Endothelial cell of umbilical vein (primary cell): ENCODE data around the gene MARVELD1. TPM values are rescaled to one million over a fixed set of nuclear protein-coding genes. Genes with fewer than 3 reads are reported as not detected.

Experiments
- BruUV-seq: library from RNA; stranded (reverse); fragments of 400-500 nt; replicated peaks from 2 replicates; lab custom pipeline; 2021; lab: Mats Ljungman, UMichigan
- CTCF ChIA-PET: fragments of 300-600, 350-600 bp; sonication (Branson Sonifier 250); formaldehyde crosslinking; loops from one replicate; lab custom pipeline; 2021; ENCODE audit warnings: antibody characterized with exemption, inconsistent platforms; lab: Charles Lee
- POLR2A ChIA-PET: fragments of 300-600, 350-600 bp; sonication (Branson Sonifier 250); formaldehyde crosslinking; loops from one replicate; lab custom pipeline; 2021; ENCODE audit warnings: antibody characterized with exemption, inconsistent platforms; lab: Charles Lee
- DNase-seq: peaks from one replicate; pipeline ENCODE4 v3.0.0-alpha.2; 2011; ENCODE audit warnings: low read depth, low spot score
- FAIRE-seq: peaks from 2 replicates; lab custom pipeline; 2011; peaks lifted over from hg19 to GRCh38; lab: Jason Lieb, UNC
- H2AFZ ChIP-seq: 2 replicates; pipeline ENCODE4 v1.6.0; 2012; ENCODE audit warnings: low read depth, low read length, control low read depth, inconsistent platforms
- H3K27ac ChIP-seq: 2 replicates; pipeline ENCODE4 v1.5.1; 2011; ENCODE audit warnings: low read depth, mild to moderate bottlenecking, control low read depth, low read length, moderate library complexity; ENCODE audit not compliant: insufficient read depth
- H3K27me3 ChIP-seq, 2 experiments: 2 replicates each; pipeline versions ENCODE4 v1.6.0 to v1.6.1; 2011; ENCODE audit warnings: low read length in 2 of 2, mixed read lengths in 1 of 2; ENCODE audit not compliant: control insufficient read depth in 2 of 2, insufficient read depth in 2 of 2
- H3K36me3 ChIP-seq, 2 experiments: 2 replicates in 1 of 2; 3 replicates in 1 of 2; pipeline ENCODE4 v1.5.1; 2011; ENCODE audit warnings: low read length in 2 of 2, mild to moderate bottlenecking in 1 of 2, moderate library complexity in 1 of 2; ENCODE audit not compliant: control insufficient read depth in 2 of 2, insufficient read depth in 2 of 2; ENCODE audit errors: extremely low read depth in 1 of 2
- H3K4me1 ChIP-seq: 3 replicates; pipeline ENCODE4 v1.5.1; 2011; ENCODE audit warnings: mild to moderate bottlenecking, low read length; ENCODE audit not compliant: control insufficient read depth, insufficient read depth; ENCODE audit errors: extremely low read depth
- H3K4me2 ChIP-seq: 2 replicates; pipeline ENCODE4 v1.6.1; 2011; ENCODE audit warnings: low read length, control low read depth, mixed read lengths; ENCODE audit not compliant: insufficient read depth
- H3K4me3 ChIP-seq, 3 experiments: fragments of 200-600 bp in 1 of 3; sonication (generic), shearing (Covaris generic) in 1 of 3; replicated peaks in 1 of 3; 2 replicates each; pipeline ENCODE4 v1.5.1; 2011 to 2016; ENCODE audit warnings: control low read depth in 3 of 3, low read length in 3 of 3, mild to moderate bottlenecking in 2 of 3, inconsistent platforms in 1 of 3, low read depth in 1 of 3, moderate library complexity in 1 of 3; ENCODE audit not compliant: insufficient read depth in 1 of 3
- H3K79me2 ChIP-seq: 2 replicates; pipeline ENCODE4 v1.6.0; 2012; ENCODE audit warnings: low read length, inconsistent platforms; ENCODE audit not compliant: control insufficient read depth, insufficient read depth
- H3K9ac ChIP-seq: replicated peaks from 2 replicates; pipeline ENCODE3; 2011; ENCODE audit warnings: low read length, control low read depth; ENCODE audit not compliant: insufficient read depth; ENCODE audit errors: extremely low read depth
- H3K9me1 ChIP-seq: replicated peaks from 3 replicates; pipeline ENCODE4 v1.6.0; 2011; ENCODE audit warnings: mild to moderate bottlenecking, low read length; ENCODE audit not compliant: control insufficient read depth, insufficient read depth; ENCODE audit errors: extremely low read depth
- H3K9me3 ChIP-seq: replicated peaks from 2 replicates; pipeline ENCODE4 v1.5.1; 2012; ENCODE audit warnings: low read length, inconsistent platforms; ENCODE audit not compliant: control insufficient read depth, insufficient read depth
- H4K20me1 ChIP-seq: replicated peaks from 2 replicates; pipeline ENCODE3; 2011; ENCODE audit warnings: mild to moderate bottlenecking, low read length; ENCODE audit not compliant: control insufficient read depth, insufficient read depth; ENCODE audit errors: extremely low read depth
- EZH2 ChIP-seq: IDR thresholded peaks from 2 replicates; pipeline ENCODE4 v1.6.1; 2012; ENCODE audit warnings: borderline replicate concordance, low read depth, mild to moderate bottlenecking, moderate library complexity, low read length, inconsistent platforms; ENCODE audit not compliant: severe bottlenecking
- FOS ChIP-seq: IDR thresholded peaks from 2 replicates; pipeline ENCODE4 v1.6.1; 2011; ENCODE audit warnings: mild to moderate bottlenecking, low read length, moderate library complexity, borderline replicate concordance; ENCODE audit not compliant: insufficient read depth
- GATA2 ChIP-seq: IDR thresholded peaks from 2 replicates; pipeline ENCODE4 v1.7.0; 2011; ENCODE audit warnings: low read depth, mild to moderate bottlenecking, moderate library complexity, mixed read lengths, low read length; ENCODE audit not compliant: insufficient read length, insufficient read depth
- JUN ChIP-seq: IDR thresholded peaks from 2 replicates; pipeline ENCODE4 v1.6.1; 2011; ENCODE audit warnings: borderline replicate concordance, low read depth; ENCODE audit not compliant: insufficient read length, insufficient read depth
- MYC ChIP-seq: IDR thresholded peaks from one replicate; pipeline ENCODE4 v1.6.1; 2011; ENCODE audit warnings: mild to moderate bottlenecking, low read depth, low read length
- POLR2A ChIP-seq: IDR thresholded peaks from 2 replicates; pipeline ENCODE4 v1.6.1; 2012; ENCODE audit warnings: low read depth, mild to moderate bottlenecking, control low read depth, low read length
- POLR2AphosphoS5 ChIP-seq: IDR thresholded peaks from 2 replicates; pipeline ENCODE4 v1.6.1; 2012; ENCODE audit warnings: low read depth, mild to moderate bottlenecking, control low read depth, low read length, moderate library complexity; ENCODE audit not compliant: insufficient read depth
- dilution Hi-C: fragments of 300-500 bp; cut with MboI; formaldehyde crosslinking; loops from one replicate; pipeline ENCODE4 v1.15.0; 2019; ENCODE audit warnings: low sequenced_read_pairs; ENCODE audit not compliant: extremely low pct_ligation_motif_present
- intact Hi-C: fragments of 100-400 bp; cut with micrococcal nuclease; formaldehyde crosslinking; loops from one replicate; pipeline ENCODE4 v1.10.0; 2022
- polyA plus RNA-seq, 4 experiments: library from polyadenylated mRNA; depleted of rRNA in 3 of 4; stranded (reverse) in 3 of 4; unstranded in 1 of 4; fragments of >200 nt; gene quantifications; 2 replicates each; pipeline versions ENCODE4 v1.2.1 to v1.2.3, GENCODE V29; 2011 to 2012; ENCODE audit warnings: missing spikeins in 1 of 4
- total RNA-seq: library from RNA; stranded (reverse); gene quantifications from 2 replicates; pipeline ENCODE4 v1.2.3, GENCODE V29; 2021
- TF ChIP-seq, protein P1 (sequence below), 2 donors: IDR thresholded peaks; 1 replicate in 1 of 2; 2 replicates in 1 of 2; pipeline ENCODE4 v1.5.1; 2011; ENCODE audit warnings: low read length in 2 of 2, mild to moderate bottlenecking in 2 of 2, moderate library complexity in 2 of 2, control low read depth in 1 of 2, inconsistent platforms in 1 of 2, low read depth in 1 of 2; ENCODE audit not compliant: insufficient read depth in 1 of 2; ENCODE audit errors: extremely low read depth in 1 of 2
- TF ChIP-seq, protein P2 (sequence below): IDR thresholded peaks from 2 replicates; pipeline ENCODE4 v1.6.1; 2011; ENCODE audit not compliant: insufficient read depth, insufficient read length

The MARVELD1 gene
- total and polyA plus RNA-seq, 2 donors (not counting 3 experiments of a cell fraction or from before 2014, with no cell fraction given), result 67.3 to 78.3 TPM

DNA sequence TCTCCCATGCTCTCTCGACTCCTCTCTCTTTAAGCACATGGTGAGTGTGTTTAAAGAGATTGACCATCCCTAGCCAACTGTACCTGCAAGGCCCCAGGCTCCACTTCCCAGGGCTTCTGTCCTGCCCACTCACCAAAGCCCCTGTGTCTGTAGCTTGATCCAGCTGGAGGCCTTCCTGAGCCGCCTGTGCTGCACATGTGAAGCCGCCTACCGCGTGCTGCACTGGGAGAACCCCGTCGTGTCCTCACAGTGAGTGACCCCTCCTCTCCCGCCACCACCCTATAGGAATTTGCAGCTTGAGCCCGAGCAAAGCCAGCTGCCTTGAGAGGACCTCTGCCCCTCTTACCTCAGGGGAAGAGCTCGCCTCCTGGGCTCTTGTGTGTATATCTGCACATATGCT lies 34.6 kb downstream of the MARVELD1 start:
- Histone ChIP-seq H3K4me2 (no peak overlapping the region), H4K20me1 (peaks cover 2% of the 10 kb centered on the region), H3K79me2 (no peaks in the 10 kb centered on the region), H3K4me3 (no peak overlapping the region), H3K27ac (no peak overlapping the region), H3K9me1 (no peaks in the 10 kb centered on the region), H3K27me3 (no peaks in the 10 kb centered on the region), H3K9ac (no peak overlapping the region), H3K36me3 (peaks cover 8 to 50% of the 10 kb centered on the region in 2 experiments), H3K9me3 (no peaks in the 10 kb centered on the region), H2AFZ (no peak overlapping the region), H3K4me1 (no peaks in the 10 kb centered on the region)
- CTCF ChIA-PET, result interaction anchor here (0.9 kb wide), 1 partner anchor 72 kb away, joined by 3 read pairs; no protein-coding TSS in a partner anchor
- TF ChIP-seq EZH2 (no peak), JUN (no peak), MYC (no peak), POLR2AphosphoS5 (no peak), POLR2A (no peak), FOS (no peak), GATA2 (no peak)
- TF ChIP-seq, protein P1, sequence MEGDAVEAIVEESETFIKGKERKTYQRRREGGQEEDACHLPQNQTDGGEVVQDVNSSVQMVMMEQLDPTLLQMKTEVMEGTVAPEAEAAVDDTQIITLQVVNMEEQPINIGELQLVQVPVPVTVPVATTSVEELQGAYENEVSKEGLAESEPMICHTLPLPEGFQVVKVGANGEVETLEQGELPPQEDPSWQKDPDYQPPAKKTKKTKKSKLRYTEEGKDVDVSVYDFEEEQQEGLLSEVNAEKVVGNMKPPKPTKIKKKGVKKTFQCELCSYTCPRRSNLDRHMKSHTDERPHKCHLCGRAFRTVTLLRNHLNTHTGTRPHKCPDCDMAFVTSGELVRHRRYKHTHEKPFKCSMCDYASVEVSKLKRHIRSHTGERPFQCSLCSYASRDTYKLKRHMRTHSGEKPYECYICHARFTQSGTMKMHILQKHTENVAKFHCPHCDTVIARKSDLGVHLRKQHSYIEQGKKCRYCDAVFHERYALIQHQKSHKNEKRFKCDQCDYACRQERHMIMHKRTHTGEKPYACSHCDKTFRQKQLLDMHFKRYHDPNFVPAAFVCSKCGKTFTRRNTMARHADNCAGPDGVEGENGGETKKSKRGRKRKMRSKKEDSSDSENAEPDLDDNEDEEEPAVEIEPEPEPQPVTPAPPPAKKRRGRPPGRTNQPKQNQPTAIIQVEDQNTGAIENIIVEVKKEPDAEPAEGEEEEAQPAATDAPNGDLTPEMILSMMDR (IDR thresholded peaks at IDR 0.05; ENCODE audit: extremely low read depth in 1 of 2, insufficient read depth in 1 of 2, low read depth in 1 of 2, low read length in 2 of 2), result no peak
- TF ChIP-seq, protein P2, sequence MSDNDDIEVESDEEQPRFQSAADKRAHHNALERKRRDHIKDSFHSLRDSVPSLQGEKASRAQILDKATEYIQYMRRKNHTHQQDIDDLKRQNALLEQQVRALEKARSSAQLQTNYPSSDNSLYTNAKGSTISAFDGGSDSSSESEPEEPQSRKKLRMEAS, result no peak
- dilution Hi-C loops (no loop called here), intact Hi-C loops (no loop called here)
- BruUV-seq, result no TSS peak
- no peak for DNase-seq
- POLR2A ChIA-PET, result no interaction called here
- no peak for FAIRE-seq
